AG04449 (cell line): ENCODE results near the gene ARHGAP18.
A peak's percentile ranks its signal among the peaks of the same experiment; 100 is the strongest.

Experiments used
- CTCF ChIA-PET: fragments of 350-600 bp; formaldehyde crosslinking; extraction: SDS; loops from one replicate; lab custom pipeline; 2021; ENCODE audit warnings: antibody characterized with exemption; lab: Yijun Ruan, JAX
- POLR2A ChIA-PET: fragments of 400-600, 350-600 bp; formaldehyde crosslinking; extraction: SDS; loops from one replicate; lab custom pipeline; 2020; ENCODE audit warnings: antibody characterized with exemption, inconsistent platforms; lab: Yijun Ruan, JAX
- DNase-seq: peaks from one replicate; pipeline ENCODE4 v3.0.0-alpha.2; 2010; ENCODE audit warnings: low read depth, low spot score
- H3K4me3 ChIP-seq: 2 replicates; pipeline ENCODE4 v1.5.1; 2011; ENCODE audit warnings: low read depth, mild to moderate bottlenecking, control low read depth, low read length
- TF ChIP-seq, protein P1 (sequence below): IDR thresholded peaks from one replicate; pipeline ENCODE4 v1.5.1; 2011; ENCODE audit warnings: mild to moderate bottlenecking, moderate library complexity, low read length, control low read depth, inconsistent platforms; ENCODE audit not compliant: insufficient read depth; ENCODE audit errors: missing control alignments

ARHGAP18 gene

DNA sequence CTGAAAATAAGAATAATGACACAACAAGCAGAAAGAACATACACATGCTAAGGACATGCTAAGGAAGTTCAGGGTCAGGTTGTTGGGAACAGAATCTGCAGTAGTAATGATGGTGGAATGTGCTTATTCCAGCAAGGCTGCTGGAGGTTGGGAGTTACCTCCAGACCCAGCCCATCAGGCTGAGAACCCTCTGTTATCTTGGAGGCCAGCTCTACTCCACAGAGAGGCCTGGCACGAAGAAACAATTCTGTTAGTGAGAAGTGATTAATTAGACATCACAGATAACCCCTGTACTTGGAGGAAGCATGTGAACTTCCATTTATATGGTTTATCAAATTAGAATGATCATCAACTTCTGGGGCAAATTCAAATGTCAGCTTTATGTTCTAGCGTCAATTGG, 22.1 kb upstream of the ARHGAP18 start:
- ChIA-PET POLR2A (no interaction called here), CTCF (interaction anchor here (0.9 to 7.7 kb wide), 3 partner anchors 11 to 134 kb away, joined by 3 to 97 read pairs (median 22); no protein-coding TSS in a partner anchor)
- TF ChIP-seq, protein P1, sequence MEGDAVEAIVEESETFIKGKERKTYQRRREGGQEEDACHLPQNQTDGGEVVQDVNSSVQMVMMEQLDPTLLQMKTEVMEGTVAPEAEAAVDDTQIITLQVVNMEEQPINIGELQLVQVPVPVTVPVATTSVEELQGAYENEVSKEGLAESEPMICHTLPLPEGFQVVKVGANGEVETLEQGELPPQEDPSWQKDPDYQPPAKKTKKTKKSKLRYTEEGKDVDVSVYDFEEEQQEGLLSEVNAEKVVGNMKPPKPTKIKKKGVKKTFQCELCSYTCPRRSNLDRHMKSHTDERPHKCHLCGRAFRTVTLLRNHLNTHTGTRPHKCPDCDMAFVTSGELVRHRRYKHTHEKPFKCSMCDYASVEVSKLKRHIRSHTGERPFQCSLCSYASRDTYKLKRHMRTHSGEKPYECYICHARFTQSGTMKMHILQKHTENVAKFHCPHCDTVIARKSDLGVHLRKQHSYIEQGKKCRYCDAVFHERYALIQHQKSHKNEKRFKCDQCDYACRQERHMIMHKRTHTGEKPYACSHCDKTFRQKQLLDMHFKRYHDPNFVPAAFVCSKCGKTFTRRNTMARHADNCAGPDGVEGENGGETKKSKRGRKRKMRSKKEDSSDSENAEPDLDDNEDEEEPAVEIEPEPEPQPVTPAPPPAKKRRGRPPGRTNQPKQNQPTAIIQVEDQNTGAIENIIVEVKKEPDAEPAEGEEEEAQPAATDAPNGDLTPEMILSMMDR = no peak
- H3K4me3 ChIP-seq = no peak overlapping the region
- no peak for DNase-seq

- ChIA-PET CTCF (interaction anchor here (0.6 to 7.7 kb wide), 9 partner anchors 9 to 140 kb away, joined by 3 to 97 read pairs (median 3); no protein-coding TSS in a partner anchor), POLR2A (no interaction called here)
- DNase-seq = no peak
- TF ChIP-seq, protein P1 = no peak
- no peak overlapping the region for H3K4me3 ChIP-seq
Observed at GRCh38 chr6:129731428-129731827, 21.5 kb upstream of the ARHGAP18 start.

GRCh38 chr6:129730477-129731165, 20.6 kb upstream of the ARHGAP18 start:
- ChIA-PET CTCF (interaction anchor here (0.6 to 7.7 kb wide), 14 partner anchors 8 to 232 kb away, joined by 3 to 97 read pairs (median 4); no protein-coding TSS in a partner anchor), POLR2A (no interaction called here)
- no peak for DNase-seq
- H3K4me3 ChIP-seq = no peak overlapping the region
- TF ChIP-seq, protein P1 = peak; percentile 12

- TF ChIP-seq, protein P1 = no peak
- H3K4me3 ChIP-seq = no peak overlapping the region
- CTCF ChIA-PET = interaction anchor here (0.9 to 7.7 kb wide), 2 partner anchors 51 to 128 kb away, joined by 3 to 97 read pairs; no protein-coding TSS in a partner anchor
- POLR2A ChIA-PET = no interaction called here
- DNase-seq = no peak
Observed at GRCh38 chr6:129726650-129727049, 16.7 kb upstream of the ARHGAP18 start.

DNA sequence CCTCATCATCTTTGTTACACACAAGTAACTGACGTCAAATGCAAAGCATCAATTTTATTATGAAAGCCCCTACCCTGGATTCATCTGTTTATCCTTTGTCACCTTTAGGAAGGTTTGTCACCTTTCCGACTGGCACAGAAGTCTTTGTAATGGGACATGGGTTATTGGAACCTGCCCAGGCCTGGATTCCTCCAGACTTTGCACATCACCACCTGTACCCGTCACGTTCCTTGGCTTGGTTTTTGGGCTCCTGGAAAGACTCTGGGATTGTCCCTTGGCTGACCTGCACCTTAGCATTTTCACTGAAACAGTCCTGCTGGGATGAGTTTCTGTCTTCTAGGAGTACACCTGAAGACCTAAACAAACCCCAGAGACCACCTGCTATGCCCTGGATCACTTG, 15.4 kb upstream of the ARHGAP18 start:
- TF ChIP-seq, protein P1 = no peak
- DNase-seq = no peak
- POLR2A ChIA-PET = no interaction called here
- CTCF ChIA-PET = interaction anchor here (0.6 kb wide), 1 partner anchor 224 kb away, joined by 3 read pairs; no protein-coding TSS in a partner anchor
- no peak overlapping the region for H3K4me3 ChIP-seq

DNA sequence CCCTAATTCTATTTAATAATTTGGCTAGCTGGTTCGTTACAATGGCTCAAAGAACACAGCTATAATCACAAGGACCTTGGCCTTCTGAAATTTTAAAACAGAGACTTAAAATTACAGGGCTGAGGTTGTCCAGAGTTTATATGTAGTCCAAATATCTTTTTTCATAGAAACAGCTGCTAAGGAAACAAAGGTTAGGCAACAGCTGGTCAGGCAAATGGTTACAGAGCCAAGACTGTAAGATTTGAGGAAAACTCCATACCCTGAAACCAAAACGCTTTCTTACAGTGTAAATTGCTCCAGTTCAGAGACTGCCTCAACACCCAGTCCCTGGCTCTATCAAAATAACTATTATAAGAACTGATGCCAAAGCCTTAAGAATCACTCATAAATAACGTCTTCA, 9.7 kb upstream of the ARHGAP18 start:
- CTCF ChIA-PET = interaction anchor here (0.9 to 1.7 kb wide), 5 partner anchors 8 to 56 kb away, joined by 3 to 4 read pairs (median 3); no protein-coding TSS in a partner anchor

More for the DNA sequence above, 9.7 kb upstream of the ARHGAP18 start:
- no peak for DNase-seq
- POLR2A ChIA-PET = no interaction called here
- H3K4me3 ChIP-seq = no peak overlapping the region
- TF ChIP-seq, protein P1 = no peak
